Osteoblast (primary cell): ENCODE data around the gene KCNA4. TPM values are rescaled to one million over a fixed set of nuclear protein-coding genes. Genes with fewer than 3 reads are reported as not detected.

ENCODE experiments used
- DNase-seq: peaks from one replicate; pipeline ENCODE4 v3.0.0; 2011; ENCODE audit warnings: low spot score, mixed read lengths; ENCODE audit not compliant: insufficient read length; ENCODE audit errors: missing footprints
- H2AFZ ChIP-seq: 2 replicates; pipeline ENCODE4 v1.6.0; 2011; ENCODE audit warnings: mild to moderate bottlenecking, low read length
- H3K27ac ChIP-seq: 2 replicates; pipeline ENCODE4 v1.5.1; 2011; ENCODE audit warnings: mild to moderate bottlenecking, low read depth, low read length, moderate library complexity
- H3K27me3 ChIP-seq: 2 replicates; pipeline ENCODE4 v1.6.0; 2012; ENCODE audit warnings: mild to moderate bottlenecking, control low read depth, inconsistent platforms, low read length, moderate library complexity; ENCODE audit not compliant: insufficient read depth
- H3K36me3 ChIP-seq: 2 replicates; pipeline ENCODE4 v1.5.1; 2011; ENCODE audit warnings: mild to moderate bottlenecking, low read length, control low read depth, moderate library complexity; ENCODE audit not compliant: insufficient read depth
- H3K4me1 ChIP-seq: 2 replicates; pipeline ENCODE4 v1.5.1; 2011; ENCODE audit warnings: mild to moderate bottlenecking, low read length, control low read depth, moderate library complexity; ENCODE audit not compliant: insufficient read depth
- H3K4me2 ChIP-seq: 2 replicates; pipeline ENCODE4 v1.6.0; 2011; ENCODE audit warnings: mild to moderate bottlenecking, low read length; ENCODE audit not compliant: insufficient read depth
- H3K4me3 ChIP-seq: fragments of 200-600 bp; sonication (generic); 3 replicates; pipeline ENCODE4 v1.5.1; 2012; ENCODE audit warnings: mild to moderate bottlenecking, low read length, inconsistent platforms; ENCODE audit not compliant: insufficient read depth
- H3K79me2 ChIP-seq: 2 replicates; pipeline ENCODE4 v1.6.0; 2012; ENCODE audit warnings: mild to moderate bottlenecking, low read length, control low read depth, inconsistent platforms; ENCODE audit not compliant: insufficient read depth
- H3K9me3 ChIP-seq: 2 replicates; pipeline ENCODE4 v1.5.1; 2011; ENCODE audit warnings: low read depth, low read length, control low read depth
- H4K20me1 ChIP-seq: 2 replicates; pipeline ENCODE4 v1.6.0; 2012; ENCODE audit warnings: mild to moderate bottlenecking, low read length, control low read depth; ENCODE audit not compliant: insufficient read depth
- total RNA-seq: library from RNA; depleted of rRNA; stranded (reverse); fragments of >200 nt; gene quantifications from 2 replicates; pipeline ENCODE4 v1.2.3, GENCODE V29; 2012
- TF ChIP-seq, protein P1 (sequence below): IDR thresholded peaks from 2 replicates; pipeline ENCODE4 v1.5.1; 2011; ENCODE audit warnings: mild to moderate bottlenecking, low read depth, low read length, moderate library complexity; ENCODE audit errors: extremely low read depth

The KCNA4 gene
- total RNA-seq, 1 donor, result under 0.01 TPM

DNA sequence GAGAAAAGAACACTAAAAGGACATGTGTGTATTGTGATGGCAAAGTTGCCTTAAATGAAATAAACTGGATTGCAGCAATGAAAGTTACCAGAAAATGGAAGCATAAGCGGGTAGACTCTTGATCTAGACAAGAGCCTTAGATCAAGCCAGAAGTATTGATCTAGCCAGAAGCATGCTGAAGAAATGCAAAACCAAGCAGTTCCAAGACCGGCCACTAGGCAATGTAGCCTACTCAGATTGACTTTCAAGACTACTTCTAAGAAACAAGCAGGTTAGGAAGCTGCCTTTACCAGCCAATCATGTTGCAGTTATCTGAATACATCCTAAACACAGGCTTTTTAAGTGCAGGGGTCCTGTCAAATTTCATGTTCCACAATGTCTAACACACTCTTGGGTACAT, 54.6 kb downstream of the KCNA4 start:
- Histone ChIP-seq H3K4me1 (no peaks in the 10 kb centered on the region), H3K4me2 (no peak overlapping the region), H3K79me2 (no peaks in the 10 kb centered on the region), H3K4me3 (no peak overlapping the region), H3K27ac (no peak overlapping the region), H3K36me3 (no peaks in the 10 kb centered on the region), H4K20me1 (no peaks in the 10 kb centered on the region), H3K27me3 (no peaks in the 10 kb centered on the region), H3K9me3 (no peaks in the 10 kb centered on the region), H2AFZ (no peak overlapping the region)
- TF ChIP-seq, protein P1, sequence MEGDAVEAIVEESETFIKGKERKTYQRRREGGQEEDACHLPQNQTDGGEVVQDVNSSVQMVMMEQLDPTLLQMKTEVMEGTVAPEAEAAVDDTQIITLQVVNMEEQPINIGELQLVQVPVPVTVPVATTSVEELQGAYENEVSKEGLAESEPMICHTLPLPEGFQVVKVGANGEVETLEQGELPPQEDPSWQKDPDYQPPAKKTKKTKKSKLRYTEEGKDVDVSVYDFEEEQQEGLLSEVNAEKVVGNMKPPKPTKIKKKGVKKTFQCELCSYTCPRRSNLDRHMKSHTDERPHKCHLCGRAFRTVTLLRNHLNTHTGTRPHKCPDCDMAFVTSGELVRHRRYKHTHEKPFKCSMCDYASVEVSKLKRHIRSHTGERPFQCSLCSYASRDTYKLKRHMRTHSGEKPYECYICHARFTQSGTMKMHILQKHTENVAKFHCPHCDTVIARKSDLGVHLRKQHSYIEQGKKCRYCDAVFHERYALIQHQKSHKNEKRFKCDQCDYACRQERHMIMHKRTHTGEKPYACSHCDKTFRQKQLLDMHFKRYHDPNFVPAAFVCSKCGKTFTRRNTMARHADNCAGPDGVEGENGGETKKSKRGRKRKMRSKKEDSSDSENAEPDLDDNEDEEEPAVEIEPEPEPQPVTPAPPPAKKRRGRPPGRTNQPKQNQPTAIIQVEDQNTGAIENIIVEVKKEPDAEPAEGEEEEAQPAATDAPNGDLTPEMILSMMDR, result no peak
- no peak for DNase-seq

Other genes starting within 250 kb of the KCNA4 start
- not detected in 2 replicates for gene FSHB, start 214.0 kb upstream of the KCNA4 start, total RNA-seq